Activated CD4-positive, alpha-beta T cell treated with anti-CD3 and anti-CD28 coated beads for 4 hours (primary cell): ENCODE measurements around the gene KDM1A.

Experiments used
- DNase-seq, 2 donors: peaks; one replicate each; pipeline ENCODE4 v3.0.0-alpha.2; 2020

The KDM1A gene

DNA sequence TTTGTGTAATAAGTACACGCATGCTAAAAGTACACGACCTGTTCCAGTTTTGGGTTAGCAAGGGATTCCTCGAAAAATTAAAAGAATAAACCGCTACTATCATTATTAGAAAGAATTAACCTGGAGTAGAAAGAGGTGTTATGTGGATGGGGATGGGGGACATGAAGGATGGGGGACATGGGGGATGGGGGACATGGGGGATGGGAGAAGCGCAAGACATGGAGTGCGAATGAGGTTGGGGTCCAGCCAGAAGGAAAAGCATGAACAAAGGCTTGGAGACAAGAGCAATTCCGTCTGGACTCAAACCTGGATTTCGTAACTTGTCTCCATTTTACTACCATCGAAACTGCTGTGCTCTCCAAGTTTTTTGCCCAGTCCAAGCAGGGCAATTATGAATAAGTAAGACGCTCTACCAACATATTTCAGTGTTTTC, 591 bp upstream of the KDM1A start:
- DNase-seq = no peak

DNA sequence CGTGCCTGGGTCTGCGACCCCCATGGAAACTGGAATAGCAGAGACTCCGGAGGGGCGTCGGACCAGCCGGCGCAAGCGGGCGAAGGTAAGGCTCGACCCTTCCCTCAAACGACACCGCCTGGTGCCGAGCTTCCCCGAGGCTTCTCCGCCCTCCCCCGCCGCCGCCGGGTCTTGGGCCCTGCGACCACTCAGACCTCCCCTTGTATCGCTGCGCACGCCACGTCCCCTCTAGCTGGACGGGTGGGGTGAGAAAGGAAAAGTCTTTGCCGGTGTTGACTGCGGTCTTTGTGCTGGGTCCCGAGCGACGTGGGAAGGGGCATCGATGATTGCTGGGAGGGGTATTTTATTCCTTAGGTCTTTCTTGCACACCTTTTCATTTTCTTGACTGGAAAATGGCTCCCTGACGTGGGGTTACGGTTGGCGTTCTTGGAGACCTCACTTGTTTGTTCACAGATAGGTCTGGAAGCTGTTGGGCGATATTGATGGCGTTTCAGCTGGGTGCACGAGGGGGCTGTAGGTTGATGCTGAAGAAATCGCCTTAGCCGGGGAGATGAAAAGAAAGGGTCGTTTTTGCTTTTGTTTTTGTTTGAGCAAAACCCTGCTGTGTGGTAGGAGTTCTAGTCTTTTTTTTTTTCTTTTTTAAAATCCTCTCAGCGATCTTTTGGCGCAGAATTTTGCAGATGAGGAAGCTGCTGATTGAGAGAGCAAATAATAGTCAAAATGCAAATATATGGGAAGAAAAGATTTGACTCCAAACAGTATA, 776 bp downstream of the KDM1A start:
- peak; percentile 8 to 24 for DNase-seq

DNA sequence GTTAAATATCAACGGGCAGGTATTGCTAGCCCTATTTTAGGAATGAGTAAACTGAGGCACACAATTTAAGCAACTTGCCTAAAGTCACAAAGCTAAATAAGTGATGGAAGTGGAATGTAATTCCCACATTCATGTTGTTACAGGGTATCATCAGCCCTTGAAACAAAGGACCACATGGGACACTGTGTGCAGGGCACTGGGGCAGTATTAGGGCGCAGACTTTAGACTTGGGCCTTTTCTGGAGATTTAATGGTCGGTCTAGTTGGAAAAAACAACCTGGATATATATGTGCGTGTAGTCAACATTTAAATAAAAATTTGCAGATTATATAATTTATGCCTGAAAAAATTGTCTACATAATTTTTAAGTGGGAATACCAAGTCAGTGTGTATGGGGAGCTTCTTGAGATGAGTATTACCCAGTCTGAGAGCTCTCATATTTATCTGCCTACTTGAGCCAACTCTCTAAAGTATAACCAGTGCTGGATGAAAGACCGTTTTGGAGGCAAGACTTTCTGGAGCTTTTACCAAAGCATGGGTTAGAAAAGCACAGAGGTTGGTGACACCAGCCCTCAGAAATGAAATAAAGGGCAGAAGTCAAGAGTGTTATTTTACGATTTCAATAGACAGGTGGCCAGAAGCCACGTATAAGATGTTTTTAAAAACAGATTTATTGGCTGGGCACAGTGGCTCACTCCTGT, 1.6 kb downstream of the KDM1A start:
- DNase-seq = no peak

GRCh38 chr1:23021834-23022233, 2.6 kb downstream of the KDM1A start:
- no peak for DNase-seq

DNA sequence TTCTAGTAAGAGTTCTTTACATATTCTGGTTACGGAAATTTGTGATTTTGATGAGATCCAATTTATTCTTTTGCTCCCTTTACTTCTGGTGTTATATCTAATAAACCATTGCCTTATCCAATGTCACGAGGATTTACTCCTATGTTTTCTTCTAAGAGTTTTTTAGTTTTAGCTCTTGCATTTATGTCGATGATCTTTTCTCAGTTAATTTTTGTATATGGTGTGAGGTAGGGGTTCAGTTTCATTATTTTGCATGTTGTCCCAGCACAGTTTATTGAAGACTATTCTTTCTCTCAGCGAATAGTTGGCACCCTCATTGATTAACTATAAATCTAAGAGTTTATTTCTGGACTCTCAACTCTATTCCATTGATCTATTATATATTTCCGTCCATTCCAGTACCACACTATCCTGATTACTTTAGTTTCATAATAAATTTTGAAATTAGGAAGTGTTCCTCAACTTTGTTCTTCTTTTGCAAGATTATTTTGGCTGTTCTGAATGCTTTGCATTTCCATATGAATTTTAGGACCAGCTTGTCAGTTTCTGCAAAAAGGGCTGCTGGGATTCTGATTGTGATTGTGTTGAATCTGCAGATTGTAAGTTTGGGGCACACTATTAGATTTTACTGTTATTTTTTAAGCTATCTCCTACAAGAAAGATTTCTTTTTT, 4.0 kb downstream of the KDM1A start:
- no peak for DNase-seq

- DNase-seq = no peak
These were observed 7.3 kb downstream of the KDM1A start for GRCh38 chr1:23026568-23026967.

DNA sequence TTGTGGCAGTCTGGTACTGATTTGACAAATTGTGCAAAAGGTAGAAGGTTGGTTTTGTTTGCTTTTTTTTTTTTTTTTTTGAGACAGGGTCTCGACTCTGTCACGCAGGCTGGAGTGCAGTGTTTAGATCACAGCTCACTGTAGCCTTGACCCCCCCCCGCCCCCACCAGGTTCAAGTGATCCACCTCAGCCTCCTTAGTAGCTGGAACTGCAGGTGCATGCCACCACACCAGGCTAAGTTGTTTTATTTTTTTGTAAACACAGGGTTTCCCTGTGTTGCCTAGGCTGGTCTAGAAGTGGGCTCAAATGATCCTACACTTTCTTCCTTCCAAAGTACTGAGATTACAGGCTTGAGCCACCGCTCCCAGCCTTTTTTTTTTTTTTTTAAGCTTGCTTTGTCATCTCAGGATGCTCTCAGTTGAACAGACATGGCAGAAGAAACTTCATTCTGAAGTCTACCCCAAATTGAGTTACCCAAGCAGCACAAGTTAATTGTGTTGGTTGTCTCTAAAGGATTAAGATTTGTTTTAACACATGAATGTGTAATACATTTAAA, 8.2 kb downstream of the KDM1A start:
- no peak for DNase-seq

GRCh38 chr1:23029337-23029736, 10.1 kb downstream of the KDM1A start:
- no peak for DNase-seq

DNA sequence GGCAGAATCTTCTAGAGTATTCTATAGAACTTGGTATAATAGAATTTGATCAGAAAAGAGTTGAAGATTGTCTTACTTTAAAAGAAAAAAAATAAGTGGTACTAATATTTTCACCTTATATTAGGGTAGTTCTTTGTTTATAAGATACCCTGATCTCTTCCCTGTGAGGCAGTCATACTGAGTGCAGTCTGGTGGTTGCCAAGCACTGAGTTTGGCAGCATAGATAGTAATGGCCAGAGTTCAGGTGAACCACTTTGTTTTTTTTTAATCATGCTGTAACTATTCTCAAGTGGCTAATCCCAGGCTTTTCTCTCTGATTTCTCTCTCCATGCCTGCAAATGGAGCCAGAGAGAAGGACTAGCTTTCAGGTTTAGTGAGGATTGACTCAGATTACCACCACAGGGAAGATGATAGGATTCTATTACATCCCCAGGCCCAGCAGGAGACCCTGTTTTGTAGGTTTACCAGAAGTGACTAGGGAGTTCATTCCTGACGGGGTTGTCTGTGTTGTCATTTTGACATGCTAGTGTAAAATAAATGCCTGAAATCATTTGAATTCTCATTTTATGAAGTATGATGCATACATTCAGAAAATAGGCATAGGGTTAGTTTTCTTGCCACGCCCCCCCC, 16.7 kb downstream of the KDM1A start:
- DNase-seq = no peak

DNA sequence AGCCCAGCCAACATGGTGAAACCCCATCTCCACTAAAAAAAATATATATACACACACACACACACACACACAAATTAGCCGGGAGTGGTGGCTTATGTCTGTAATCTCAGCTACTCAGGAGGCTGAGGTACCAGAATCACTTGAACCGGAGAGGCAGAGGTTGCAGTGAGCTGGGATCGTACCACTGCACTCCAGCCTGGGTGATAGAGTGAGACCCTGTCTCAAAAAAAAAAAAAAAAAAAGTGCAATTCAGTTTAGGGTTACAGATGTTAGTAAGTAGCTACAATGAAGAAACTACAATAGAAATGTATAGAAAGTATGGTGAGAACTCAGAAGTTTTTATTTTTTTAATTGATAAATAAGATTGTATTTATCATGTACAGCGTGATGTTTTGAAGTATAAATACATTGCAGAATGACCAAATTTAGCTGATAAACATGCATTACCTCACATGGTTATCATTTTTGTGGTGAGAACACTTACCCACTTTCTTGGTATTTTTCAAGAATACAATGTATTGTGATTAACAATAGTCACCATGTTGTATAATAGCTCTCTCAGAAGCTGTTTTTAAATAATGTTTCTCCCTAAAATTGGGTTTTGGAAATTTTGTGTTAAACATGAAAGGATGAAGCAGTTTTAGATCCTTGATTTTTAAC, 17.9 kb downstream of the KDM1A start:
- no peak for DNase-seq

- no peak for DNase-seq
These were observed 20.1 kb downstream of the KDM1A start for GRCh38 chr1:23039308-23039826.

DNA sequence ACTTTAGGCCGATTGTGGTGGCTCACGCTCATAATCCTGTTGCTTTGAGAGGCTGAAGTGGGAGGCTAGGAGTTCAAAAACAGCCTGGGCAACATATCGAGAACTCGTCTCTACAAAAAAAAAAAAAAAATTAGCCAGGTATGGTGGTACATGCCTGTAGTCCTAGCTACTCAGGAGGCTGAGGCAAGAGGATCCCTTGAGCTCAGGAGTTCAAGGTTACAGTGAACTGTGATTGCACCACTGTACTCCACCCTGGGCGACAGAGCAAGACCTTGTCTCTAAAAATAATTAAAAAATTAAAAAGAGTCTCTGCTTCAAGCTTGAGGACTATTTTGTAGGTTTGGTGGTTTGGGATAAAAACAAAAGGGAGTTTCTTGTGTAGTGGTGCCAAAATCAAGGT, 21.2 kb downstream of the KDM1A start:
- DNase-seq = no peak

- DNase-seq = no peak
These were observed 24.8 kb downstream of the KDM1A start for GRCh38 chr1:23044035-23044434.

- no peak for DNase-seq
These were observed 30.9 kb downstream of the KDM1A start for GRCh38 chr1:23050201-23050600.

DNA sequence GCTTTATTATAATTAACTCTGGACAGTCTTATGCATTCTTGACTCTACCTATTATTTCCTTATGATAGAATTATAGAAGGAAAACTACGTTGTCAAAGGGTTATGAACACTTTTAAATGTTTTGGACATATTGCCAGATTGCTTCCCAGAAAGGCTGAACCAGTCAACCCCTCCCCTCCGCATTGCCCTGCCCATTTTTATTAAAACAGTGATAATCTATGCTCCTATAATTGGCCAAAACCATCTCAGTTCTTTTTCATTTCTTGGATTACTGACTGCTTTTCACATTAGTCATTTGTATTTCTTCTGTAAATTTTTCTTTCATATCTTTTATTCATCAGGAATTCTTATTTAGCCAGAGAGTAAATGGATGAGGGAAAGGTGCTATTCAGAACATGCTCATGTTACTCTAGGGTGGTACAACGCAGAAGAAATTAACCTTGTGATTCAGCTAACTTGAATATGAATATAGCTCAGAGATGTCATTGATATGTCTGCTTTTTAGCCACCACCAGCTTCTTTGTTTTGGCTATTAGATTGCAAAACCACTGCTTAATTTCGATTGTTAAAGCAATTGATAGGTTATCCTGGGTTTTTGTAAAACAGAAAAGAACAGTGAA, 32.1 kb downstream of the KDM1A start:
- DNase-seq = no peak

- DNase-seq = no peak
These were observed 38.0 kb downstream of the KDM1A start for GRCh38 chr1:23057301-23057700.

DNA sequence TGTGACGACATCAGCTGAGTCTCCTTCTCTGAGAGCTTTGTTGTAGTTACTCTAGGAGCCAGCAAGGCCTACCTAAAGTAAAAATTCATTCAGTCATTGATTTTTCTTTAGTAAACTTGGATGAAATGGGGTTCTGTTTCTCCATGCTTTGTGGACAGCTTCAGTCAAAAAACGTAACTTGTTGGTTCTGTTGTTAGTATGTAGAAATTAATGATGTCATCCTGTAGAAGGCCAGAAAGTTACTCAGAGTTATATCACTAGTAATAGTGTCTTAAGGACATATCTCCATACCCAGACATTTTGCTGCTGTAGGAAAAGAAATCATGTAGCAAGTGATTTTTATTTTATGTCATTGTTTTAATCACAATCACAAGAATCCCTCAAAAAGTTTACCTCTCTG, 43.0 kb downstream of the KDM1A start:
- no peak for DNase-seq

DNA sequence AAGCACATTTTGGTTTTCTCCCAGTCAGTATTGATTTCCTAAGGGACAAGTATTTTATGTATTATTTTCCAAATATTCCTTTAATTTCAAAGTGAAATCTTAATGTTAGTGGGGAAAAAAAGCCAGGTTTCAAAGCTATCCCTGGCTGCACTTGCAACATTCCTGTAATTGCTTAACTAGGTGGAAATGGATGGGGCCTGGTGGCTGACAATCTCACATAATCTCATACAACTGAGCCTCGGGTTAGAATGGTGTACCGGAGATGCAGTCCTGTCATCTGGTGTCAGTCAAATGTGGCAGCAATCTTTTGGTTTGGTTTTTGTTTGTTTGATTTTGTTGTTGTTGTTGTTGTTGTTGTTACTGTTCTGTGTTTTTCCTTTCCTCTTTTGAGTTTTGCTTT, 46.1 kb downstream of the KDM1A start:
- DNase-seq = no peak

DNA sequence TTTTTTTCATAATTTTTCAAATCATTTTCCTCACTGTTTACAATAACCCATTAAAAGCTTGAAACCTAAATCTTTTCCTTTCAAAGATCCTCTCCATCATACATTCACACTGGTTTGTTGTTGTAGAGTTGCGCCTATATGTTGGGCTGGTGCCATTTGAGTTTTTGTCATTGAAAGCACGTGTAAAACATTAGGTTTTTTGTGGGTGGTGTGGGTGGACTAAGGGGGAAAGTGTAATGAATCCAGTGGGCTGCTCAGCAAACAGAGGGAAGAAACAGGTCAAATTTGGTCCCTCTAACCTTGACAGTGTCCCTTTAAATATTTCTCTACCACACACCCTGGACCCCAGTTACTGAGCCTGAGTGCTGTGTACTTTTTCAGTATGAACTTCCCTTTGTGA, 46.8 kb downstream of the KDM1A start:
- DNase-seq = no peak

GRCh38 chr1:23069149-23069548, 49.9 kb downstream of the KDM1A start:
- DNase-seq = no peak

GRCh38 chr1:23069675-23070074, 50.4 kb downstream of the KDM1A start:
- DNase-seq = no peak

GRCh38 chr1:23074012-23074411, 54.7 kb downstream of the KDM1A start:
- DNase-seq = no peak
